Ramos (cell line): Measurements from ENCODE around the gene MRPS12.

Experiments used
- in situ Hi-C: fragments of 300-500 bp; cut with MboI; formaldehyde crosslinking; loops from one replicate; pipeline ENCODE4 v1.14.3; 2022; ENCODE audit warnings: low sequenced_read_pairs; ENCODE audit not compliant: unreplicated experiment

Gene MRPS12

DNA sequence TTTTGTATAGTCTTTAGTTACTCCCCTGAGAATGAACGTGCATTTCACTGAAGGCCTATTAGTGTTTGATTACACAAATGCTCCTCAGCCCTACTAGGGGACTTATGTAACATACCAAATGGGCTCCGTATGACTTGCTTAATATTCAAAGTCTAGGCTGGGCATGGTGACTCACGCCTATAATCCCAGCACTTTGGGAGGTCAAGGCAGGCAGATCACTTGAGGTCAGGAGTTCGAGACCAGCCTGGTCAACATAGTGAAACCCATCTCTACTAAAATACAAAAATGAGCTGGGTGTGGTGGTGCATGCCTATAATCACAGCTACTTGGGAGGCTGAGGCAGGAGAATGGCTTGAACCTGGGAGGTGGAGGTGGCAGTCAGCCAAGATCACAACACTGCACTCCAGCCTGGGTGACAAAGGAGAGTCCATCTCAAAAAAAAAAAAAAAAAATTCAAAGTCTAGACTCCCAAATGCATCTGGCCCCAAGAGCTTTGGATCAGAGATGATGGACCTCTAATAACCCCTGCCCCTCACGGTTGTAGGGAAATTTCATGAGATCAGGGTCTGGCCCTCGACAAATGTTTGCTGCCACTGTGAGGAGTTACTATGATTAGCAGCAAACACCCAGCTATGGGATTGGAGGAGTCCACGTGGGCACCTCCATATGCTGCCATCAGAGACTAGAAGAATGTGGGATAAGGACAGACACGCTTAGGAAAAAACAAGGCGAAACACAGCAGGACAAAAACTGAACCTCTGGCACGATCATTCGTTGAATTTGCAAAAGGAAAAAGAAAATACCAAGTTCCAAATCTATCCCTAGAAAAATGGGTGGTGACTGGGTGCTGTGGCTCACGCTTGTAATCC lies 40.2 kb downstream of the MRPS12 start:
- in situ Hi-C loops = no loop called here

DNA sequence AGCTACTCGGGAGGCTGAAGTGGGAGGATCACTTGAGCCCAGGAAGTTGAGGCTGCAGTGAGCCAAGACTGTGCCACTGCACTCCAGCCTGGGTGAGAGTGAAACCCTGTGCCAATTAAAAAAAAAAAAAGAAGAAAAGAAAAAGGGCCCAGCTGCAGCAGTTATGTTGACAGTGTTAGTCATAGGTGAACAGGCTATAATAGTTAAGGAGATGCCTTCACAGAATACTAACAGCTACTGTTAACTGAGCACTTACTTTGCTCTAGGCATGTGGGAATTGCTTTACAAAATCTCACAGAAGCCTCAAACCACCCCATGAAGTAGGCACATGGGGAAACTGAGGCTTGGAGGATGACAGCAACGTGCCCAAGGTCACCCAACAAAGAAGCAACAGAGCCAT lies 40.9 kb downstream of the MRPS12 start:
- in situ Hi-C loops = no loop called here

DNA sequence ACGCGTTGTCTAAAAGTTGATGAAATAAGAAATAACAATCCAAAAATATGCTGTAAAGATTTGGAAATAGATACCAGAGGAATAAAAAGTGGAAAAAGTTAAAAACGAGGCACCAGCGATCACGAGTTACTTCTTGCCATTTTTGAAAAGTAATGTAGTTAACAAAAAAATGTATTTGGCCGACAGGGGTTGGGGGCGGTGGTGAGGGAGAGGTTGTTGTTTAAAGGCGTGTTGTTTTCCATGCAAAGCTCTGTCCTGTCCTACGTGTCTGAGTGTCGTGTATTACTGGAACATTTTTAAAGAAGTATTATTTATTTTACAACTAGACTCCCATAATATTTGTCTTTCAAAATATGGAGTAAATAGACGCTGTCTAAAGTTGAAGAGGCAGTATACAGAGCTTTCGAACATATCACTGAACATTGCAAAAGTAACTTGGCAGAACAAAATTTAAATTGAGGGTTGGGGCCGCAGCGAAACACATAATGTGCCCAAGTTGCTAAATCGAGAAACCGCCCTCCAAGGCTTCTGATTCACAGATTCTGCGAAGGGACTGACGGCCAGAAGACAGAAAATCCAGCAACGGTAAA lies 44.0 kb downstream of the MRPS12 start:
- in situ Hi-C loops = no loop called here

DNA sequence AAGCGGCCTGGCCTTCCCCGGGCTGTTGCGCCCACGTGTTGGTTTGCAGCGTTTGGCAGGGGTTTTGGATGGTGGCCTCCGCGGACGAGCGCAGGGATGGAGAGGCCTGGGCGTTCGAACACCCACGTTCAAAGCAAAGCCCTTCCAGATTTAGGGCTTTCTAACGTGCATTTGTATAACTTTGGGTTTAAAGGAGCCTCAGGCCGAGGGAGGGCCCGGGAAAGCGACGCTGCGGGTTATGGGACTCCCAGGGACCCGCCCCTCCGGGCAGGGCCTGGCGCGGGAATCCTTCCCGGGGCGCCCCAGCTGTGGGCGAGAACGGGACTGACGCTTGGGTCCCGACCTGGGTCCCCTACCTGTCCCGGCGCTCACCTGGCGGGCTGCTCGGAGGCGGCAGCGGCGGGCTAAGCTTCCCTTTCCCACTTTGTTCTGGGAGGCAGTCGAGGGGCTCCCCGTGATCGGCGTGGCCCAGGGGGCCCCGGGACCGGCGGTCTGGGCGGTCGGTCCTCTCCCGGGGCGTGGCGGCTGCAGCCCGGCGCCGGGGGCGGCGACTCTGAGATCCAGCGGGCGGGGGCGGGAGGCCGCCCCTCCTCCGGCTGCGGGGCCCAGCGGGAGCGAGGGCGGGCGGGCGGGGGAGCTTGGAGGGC lies 44.6 kb downstream of the MRPS12 start, which contains the start of gene FBXO17:
TSS of gene FBXO17 (minus strand) at position 529 of the 647 bp plus-strand sequence. CDS start 25,423 bp downstream, outside the sequence.
- in situ Hi-C loops = no loop called here

DNA sequence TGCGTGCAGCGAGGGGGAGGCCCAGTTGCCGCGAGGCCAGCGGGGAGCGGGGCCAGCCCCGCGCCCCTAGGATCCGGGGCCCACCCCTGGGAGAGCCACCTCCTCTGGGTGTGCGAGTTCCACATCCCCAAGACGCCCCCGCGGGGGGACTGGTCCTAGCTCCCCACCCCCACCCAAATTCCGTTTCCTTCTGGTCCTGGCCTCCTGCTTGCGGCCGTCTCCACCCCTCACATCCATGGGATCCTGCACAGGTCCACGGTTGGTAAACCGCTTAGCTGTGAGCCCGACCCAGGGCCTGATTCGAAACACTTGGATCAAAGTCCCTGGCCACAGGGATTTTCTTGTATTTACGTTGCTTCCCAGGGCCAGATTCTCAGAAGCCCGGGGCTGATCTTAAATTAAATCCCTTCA lies 45.1 kb downstream of the MRPS12 start:
- in situ Hi-C loops = no loop called here

DNA sequence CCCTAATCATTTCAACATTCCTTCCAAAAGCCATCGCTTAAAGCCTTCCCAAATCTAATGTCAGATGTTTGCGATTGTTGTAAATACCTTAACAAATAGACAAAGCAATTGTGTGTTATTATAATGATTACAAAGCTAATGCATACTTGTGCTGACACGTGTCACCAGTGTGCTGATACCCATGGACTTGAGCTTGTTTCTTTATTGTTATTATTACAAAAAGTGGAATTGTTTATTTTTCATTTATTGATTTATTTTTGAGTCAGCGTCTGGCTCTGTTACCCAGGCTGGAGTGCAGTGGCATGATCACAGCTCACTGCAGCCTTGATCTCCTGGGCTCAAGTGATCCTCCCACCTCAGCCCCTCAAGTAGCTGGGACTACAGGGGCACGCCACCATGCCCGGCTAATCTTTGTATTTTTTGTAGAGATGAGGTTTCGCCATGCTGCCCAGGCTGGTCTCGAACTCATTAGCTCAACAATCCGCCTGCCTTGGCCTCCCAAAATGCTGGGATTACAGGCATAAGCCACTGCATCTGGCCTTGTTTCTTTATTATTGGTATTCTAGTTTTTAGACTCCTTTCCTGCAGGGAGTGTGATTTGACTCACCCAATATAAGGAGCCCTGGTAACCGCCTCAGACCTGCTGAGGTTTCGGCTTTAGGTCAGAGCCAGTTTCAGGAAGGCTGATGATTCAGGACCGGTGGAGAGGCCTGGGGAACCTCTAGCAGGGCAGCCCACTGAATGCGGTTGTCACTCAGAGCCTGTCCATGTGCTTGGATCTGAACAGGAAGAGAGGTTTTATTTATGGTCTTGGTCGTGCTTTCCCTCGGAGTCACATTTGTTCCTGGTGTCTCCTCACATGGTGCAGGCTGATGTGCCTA lies 46.9 kb downstream of the MRPS12 start:
- in situ Hi-C loops = no loop called here

DNA sequence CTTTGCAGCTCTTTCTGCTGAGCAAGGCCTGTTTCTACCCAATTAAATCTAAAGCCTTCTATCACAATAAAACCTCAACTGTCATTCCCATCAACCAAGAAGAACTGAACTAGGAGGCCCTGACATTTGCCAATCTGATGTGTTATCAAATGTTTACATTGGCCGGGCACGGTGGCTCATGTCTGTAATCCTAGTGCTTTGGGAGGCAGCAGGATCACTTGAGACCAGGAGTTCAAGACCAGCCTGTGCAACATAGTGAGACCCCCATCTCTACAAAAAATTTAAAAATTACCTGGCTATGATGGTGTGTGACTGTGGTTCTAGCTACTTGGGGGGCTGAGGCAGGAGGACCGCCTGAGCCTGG lies 47.6 kb downstream of the MRPS12 start:
- in situ Hi-C loops = no loop called here

DNA sequence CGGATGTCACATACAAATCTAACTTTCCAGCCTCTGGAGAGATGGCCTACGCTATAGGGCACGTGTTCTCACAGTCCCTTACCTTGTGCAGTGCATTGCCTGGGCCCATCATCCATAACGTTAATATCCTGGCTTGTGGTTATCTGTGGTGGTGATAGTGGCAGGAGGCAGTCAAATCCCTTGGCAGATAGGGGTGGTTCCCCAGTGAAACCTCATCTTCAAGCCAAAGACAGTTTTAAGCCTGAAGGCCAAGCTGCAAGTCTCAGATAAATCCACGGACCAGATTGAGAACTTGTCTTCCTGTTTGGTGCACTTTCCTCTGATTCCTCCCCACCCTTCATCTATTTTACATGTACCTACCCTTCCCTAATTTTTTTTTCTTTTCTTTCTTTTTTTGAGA lies 49.1 kb downstream of the MRPS12 start:
- in situ Hi-C loops = no loop called here

DNA sequence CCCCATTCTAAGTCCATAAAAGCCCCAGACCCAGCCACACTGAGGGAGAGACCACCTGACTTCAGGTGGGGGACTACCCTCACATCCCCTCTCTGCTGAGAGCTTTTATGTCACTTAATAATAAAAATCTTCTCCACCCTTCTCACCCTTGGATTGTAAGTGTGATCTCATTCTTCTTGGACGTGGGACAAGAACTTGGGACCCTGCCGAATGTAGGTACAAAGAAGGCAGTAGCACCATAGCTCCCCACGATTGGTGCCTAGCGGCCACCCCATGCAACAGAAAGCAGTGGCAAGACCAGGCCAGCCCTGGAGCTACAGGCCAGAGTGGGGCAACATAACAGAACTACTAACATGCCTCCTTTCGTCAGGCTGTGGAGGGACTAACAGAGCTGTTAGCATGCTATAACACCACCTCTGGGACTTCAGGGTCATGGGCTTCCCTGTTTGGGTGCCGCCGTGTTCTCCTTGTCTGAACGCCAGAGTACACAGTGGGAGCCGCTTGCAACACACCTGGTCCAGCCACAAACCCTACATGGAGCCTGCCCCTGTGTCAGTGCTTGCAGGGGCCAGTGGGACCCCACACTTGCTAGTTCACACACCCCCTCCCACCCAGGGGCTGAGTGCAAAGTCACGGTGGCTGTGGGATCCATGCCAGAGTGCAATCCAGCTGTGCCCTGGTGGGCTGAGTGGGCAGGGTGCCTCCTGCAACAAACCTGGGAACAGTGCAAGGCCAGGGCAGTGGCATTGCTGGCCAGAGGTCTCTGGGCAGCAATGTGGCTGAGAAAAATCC lies 50.0 kb downstream of the MRPS12 start:
- in situ Hi-C loops = no loop called here
